AG10803 (cell line): ENCODE measurements around the gene INO80C.

ENCODE experiments used
- DNase-seq: peaks from one replicate; pipeline ENCODE4 v3.0.0; 2010; ENCODE audit warnings: low read depth
- H3K4me3 ChIP-seq: 2 replicates; pipeline ENCODE4 v1.5.1; 2011; ENCODE audit warnings: mild to moderate bottlenecking, low read length, control low read depth
- TF ChIP-seq, protein P1 (sequence below): conservative IDR thresholded peaks from 2 replicates; pipeline ENCODE4 v1.5.1; 2011; ENCODE audit warnings: mild to moderate bottlenecking, low read length, control low read depth, inconsistent platforms

Gene INO80C

DNA sequence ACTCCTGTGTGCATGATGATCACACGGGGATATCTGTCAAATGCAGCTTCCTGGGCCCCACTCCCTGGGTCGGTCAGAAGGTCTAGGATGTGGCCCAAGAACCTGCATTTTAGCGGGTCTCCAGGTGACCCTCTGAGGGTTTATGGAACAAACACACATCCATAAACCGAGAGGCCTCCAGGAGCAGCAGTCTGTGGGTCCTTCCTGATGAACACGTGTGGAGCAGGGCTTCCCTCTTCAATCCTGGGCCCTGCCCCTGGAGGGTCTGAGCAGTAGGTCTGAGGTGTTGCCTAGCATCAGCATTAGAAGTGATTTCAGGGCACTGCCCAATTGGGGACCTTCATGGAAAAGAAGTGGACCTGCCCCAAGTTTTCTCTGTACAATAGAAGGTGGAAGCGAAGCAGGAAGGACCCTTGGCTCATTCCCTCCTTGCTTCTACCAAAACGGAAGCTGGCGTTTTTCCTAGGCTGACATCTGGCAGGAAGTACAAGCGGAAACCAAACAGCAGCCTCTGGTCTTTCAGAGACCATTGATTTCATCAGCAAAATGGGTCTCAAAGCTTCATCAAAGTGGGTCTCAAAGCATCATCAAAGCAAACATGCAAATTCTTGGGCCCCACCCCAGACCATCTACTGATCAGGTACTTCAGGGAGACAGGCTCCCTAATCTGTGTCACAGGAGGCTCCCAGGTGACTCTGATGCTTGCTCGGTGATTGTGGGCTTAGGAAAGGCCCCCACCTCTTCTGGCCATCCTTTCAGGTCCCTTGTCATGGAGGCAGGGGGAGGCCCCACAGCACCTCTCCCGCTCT is 30.7 kb downstream of the INO80C start:
- no peak for DNase-seq
- TF ChIP-seq, protein P1, sequence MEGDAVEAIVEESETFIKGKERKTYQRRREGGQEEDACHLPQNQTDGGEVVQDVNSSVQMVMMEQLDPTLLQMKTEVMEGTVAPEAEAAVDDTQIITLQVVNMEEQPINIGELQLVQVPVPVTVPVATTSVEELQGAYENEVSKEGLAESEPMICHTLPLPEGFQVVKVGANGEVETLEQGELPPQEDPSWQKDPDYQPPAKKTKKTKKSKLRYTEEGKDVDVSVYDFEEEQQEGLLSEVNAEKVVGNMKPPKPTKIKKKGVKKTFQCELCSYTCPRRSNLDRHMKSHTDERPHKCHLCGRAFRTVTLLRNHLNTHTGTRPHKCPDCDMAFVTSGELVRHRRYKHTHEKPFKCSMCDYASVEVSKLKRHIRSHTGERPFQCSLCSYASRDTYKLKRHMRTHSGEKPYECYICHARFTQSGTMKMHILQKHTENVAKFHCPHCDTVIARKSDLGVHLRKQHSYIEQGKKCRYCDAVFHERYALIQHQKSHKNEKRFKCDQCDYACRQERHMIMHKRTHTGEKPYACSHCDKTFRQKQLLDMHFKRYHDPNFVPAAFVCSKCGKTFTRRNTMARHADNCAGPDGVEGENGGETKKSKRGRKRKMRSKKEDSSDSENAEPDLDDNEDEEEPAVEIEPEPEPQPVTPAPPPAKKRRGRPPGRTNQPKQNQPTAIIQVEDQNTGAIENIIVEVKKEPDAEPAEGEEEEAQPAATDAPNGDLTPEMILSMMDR: no peak
- H3K4me3 ChIP-seq: no peak overlapping the region

DNA sequence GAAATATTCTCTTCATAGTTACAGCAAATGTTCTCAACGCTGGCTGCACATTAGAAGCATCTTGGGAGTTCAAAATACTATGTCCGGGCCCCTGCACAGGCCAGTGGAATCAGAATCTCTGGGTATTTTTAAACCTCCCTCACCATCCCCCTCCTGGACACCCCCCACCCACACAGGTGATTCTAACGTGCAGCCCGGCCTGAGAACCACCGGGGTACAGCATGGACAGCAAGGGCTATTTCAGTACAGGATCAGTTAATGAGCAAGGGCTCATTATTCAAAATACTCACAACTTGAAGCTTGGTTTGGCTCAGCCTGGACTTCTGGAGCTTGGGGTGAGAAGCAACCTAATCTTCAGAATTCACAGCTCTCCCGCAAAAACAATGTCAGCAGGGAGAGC is 31.4 kb downstream of the INO80C start:
- TF ChIP-seq, protein P1: no peak
- DNase-seq: no peak
- H3K4me3 ChIP-seq: no peak overlapping the region

DNA sequence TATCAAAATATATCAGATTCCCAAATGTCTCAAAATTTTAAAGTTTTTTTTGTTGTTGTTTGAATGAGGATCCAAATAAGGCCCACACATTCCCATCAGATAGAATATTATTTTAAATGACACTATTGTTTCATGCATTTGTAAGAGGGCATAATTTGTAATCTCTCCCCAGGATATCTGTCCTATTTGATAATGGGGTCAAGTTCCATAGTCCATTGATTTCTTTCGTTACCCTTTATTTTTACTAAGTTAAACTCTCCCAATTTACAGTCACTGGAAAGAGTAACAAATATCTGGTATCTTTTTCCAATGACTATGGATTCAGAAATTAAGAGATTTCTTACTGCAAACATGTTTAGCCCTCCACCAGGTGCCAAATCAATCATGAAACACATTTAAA is 32.4 kb downstream of the INO80C start:
- TF ChIP-seq, protein P1: no peak
- no peak overlapping the region for H3K4me3 ChIP-seq
- DNase-seq: no peak

DNA sequence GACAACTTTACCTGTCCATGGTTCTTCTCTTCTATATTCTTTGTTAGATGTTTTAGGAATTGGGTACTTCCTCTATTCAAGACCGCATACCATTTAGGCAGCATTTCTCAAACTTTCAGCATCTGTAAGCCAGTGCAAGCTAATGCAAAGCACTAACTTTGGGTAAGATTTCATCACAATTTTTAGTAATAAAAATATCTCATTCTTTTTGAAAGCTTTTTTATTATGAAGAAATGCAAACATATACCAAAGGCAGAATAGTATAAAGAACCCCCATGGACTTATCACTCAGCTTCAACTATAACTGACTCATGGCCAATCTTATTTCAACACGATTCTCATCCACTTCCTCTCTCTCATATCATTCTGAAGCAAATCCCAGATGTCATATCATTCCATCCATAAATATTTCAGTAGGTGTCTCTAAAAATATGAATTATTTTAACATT is 32.9 kb downstream of the INO80C start:
- TF ChIP-seq, protein P1: no peak
- H3K4me3 ChIP-seq: no peak overlapping the region
- no peak for DNase-seq

DNA sequence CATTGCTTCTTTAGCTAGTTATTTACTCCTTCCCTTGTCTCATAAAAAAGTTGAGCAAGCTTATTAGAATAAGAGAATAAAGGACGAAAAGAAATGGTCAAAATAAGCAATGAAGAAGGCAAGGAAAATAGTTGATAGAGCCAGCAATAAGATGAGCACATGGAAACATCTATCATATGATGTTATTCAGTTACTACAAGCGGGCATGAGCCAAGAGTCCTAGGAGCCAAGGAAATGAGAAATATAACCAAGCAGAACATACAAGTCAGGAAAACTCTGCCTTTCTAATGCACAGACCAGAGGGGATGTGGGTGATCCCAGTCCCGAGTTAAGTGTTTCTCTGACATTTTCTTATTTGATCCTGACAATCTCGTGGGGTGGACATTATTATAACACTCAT is 33.9 kb downstream of the INO80C start:
- no peak overlapping the region for H3K4me3 ChIP-seq

DNA sequence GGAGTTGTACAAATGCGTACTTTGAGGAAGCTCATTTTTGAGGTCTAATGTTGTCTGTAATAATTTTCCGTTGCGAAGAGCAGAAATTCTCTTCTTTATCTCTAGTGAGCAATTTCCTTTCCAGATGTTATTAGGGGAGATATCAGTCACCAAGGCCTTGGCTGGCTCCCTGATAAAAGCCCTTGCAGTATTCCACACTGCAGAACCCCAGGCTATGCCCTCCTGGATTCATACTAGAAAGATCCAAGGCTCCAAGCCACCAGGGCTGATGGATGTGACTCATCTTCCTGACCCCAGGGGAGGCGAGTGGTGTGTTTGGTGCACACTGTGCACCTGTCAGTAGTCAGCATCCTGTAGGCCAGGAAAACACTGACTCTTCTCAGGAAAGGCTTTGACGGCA is 34.7 kb downstream of the INO80C start:
- no peak for DNase-seq
- H3K4me3 ChIP-seq: no peak overlapping the region
- TF ChIP-seq, protein P1: no peak

More for the DNA sequence above, 33.9 kb downstream of the INO80C start:
- TF ChIP-seq, protein P1: no peak
- DNase-seq: no peak

DNA sequence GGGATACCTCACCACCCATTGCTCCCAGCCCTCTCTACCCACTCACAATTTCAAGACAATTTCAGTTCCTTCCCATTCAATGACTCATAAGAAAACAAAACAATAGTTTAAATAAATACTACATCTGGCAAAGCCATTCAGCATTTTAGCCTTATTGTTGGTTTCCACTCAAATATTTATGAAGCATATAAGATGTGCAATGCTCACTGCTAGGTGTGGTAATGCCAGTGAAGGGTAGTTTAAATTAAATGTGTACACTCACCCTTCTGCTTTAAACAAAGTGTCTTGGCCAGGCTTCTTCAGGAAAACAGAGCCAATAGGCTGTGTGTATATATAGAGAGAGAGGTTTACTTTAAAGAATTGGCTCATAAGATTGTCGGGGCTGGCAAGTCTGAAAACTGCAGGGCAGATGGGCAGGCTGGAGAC is 37.0 kb downstream of the INO80C start:
- TF ChIP-seq, protein P1: no peak
- peak; percentile 31 for DNase-seq
- H3K4me3 ChIP-seq: no peak overlapping the region
